Mesenchymal stem cell (in vitro differentiated cells and primary cell): ENCODE data around the gene RBFOX1.

Source experiments
- DNase-seq: peaks from one replicate; pipeline ENCODE4 v3.0.0-alpha.2; 2013
- H2AFZ ChIP-seq: one replicate; pipeline ENCODE4 v1.6.1; 2013; ENCODE audit warnings: low read depth, mild to moderate bottlenecking, control low read depth, inconsistent platforms, low read length, moderate library complexity
- H2AK5ac ChIP-seq: 2 replicates; pipeline ENCODE4 v1.6.1; 2013; ENCODE audit warnings: low read length, moderate library complexity, mild to moderate bottlenecking, inconsistent platforms; ENCODE audit not compliant: severe bottlenecking
- H2BK120ac ChIP-seq: one replicate; pipeline ENCODE4 v1.6.1; 2013; ENCODE audit warnings: low read depth, mild to moderate bottlenecking, inconsistent platforms, low read length, moderate library complexity
- H2BK12ac ChIP-seq, 2 experiments: one replicate each; pipeline ENCODE4 v1.6.1; 2013; ENCODE audit warnings: inconsistent platforms in 2 of 2, low read length in 2 of 2, mild to moderate bottlenecking in 2 of 2, moderate library complexity in 2 of 2, control low read depth in 1 of 2
- H2BK15ac ChIP-seq: one replicate; pipeline ENCODE4 v1.6.1; 2013; ENCODE audit warnings: mild to moderate bottlenecking, low read depth, inconsistent platforms; ENCODE audit not compliant: poor library complexity, severe bottlenecking
- H2BK5ac ChIP-seq: 2 replicates; pipeline ENCODE4 v1.6.1; 2013; ENCODE audit warnings: low read depth, mild to moderate bottlenecking, low read length, control low read depth, inconsistent platforms; ENCODE audit not compliant: poor library complexity, severe bottlenecking
- H3K14ac ChIP-seq, 2 experiments: one replicate each; pipeline ENCODE4 v1.6.1; 2013; ENCODE audit warnings: inconsistent platforms in 2 of 2, low read length in 2 of 2, control low read depth in 1 of 2, mild to moderate bottlenecking in 1 of 2, moderate library complexity in 1 of 2
- H3K18ac ChIP-seq, 2 experiments: one replicate each; pipeline ENCODE4 v1.6.1; 2013; ENCODE audit warnings: inconsistent platforms in 2 of 2, low read length in 2 of 2, control low read depth in 1 of 2, low read depth in 1 of 2, mild to moderate bottlenecking in 1 of 2
- H3K23ac ChIP-seq, 2 experiments: one replicate each; pipeline ENCODE4 v1.6.1; 2013; ENCODE audit warnings: inconsistent platforms in 2 of 2, low read length in 2 of 2, mild to moderate bottlenecking in 2 of 2, moderate library complexity in 2 of 2, control low read depth in 1 of 2
- H3K27ac ChIP-seq: 2 replicates; pipeline ENCODE4 v1.5.1; 2013; ENCODE audit warnings: mild to moderate bottlenecking, moderate library complexity, low read length, control low read depth, inconsistent platforms; ENCODE audit not compliant: poor library complexity, severe bottlenecking
- H3K27me3 ChIP-seq, 2 experiments: 2 replicates each; pipeline versions ENCODE4 v1.6.1 to v1.7.0; 2013; ENCODE audit warnings: low read length in 2 of 2, mild to moderate bottlenecking in 2 of 2, moderate library complexity in 2 of 2, control low read depth in 1 of 2, inconsistent platforms in 1 of 2; ENCODE audit not compliant: control insufficient read depth in 1 of 2, insufficient read depth in 1 of 2
- H3K36me3 ChIP-seq, 2 experiments: 2 replicates each; pipeline versions ENCODE4 v1.6.1 to v1.7.0; 2013; ENCODE audit warnings: low read length in 2 of 2, control low read depth in 1 of 2, inconsistent platforms in 1 of 2, low read depth in 1 of 2, mild to moderate bottlenecking in 1 of 2; ENCODE audit not compliant: insufficient read depth in 2 of 2, control insufficient read depth in 1 of 2
- H3K4ac ChIP-seq, 2 experiments: one replicate each; pipeline ENCODE4 v1.6.1; 2013; ENCODE audit warnings: inconsistent platforms in 2 of 2, low read length in 2 of 2, mild to moderate bottlenecking in 2 of 2, moderate library complexity in 2 of 2, control low read depth in 1 of 2, low read depth in 1 of 2
- H3K4me1 ChIP-seq: 2 replicates; pipeline ENCODE4 v1.6.1; 2013; ENCODE audit warnings: low read depth, low read length, control low read depth; ENCODE audit not compliant: control insufficient read depth, insufficient read depth
- H3K4me2 ChIP-seq: 2 replicates; pipeline ENCODE4 v1.6.1; 2013; ENCODE audit warnings: low read length, mild to moderate bottlenecking, inconsistent platforms; ENCODE audit not compliant: poor library complexity, severe bottlenecking
- H3K4me3 ChIP-seq, 2 experiments: 2 replicates each; pipeline versions ENCODE4 v1.5.1 to v1.7.0; 2013; ENCODE audit warnings: low read length in 2 of 2, mild to moderate bottlenecking in 2 of 2, control low read depth in 1 of 2, low read depth in 1 of 2; ENCODE audit not compliant: insufficient read depth in 1 of 2
- H3K79me1 ChIP-seq: replicated peaks from 2 replicates; pipeline ENCODE4 v1.6.1; 2013; ENCODE audit warnings: mild to moderate bottlenecking, control low read depth, low read length, inconsistent platforms; ENCODE audit not compliant: poor library complexity, severe bottlenecking
- H3K9ac ChIP-seq: 2 replicates; pipeline ENCODE4 v1.7.0; 2013; ENCODE audit warnings: mild to moderate bottlenecking, low read length, moderate library complexity
- H3K9me3 ChIP-seq: 2 replicates; pipeline ENCODE4 v1.7.0; 2013; ENCODE audit warnings: mild to moderate bottlenecking, low read length; ENCODE audit not compliant: control insufficient read depth
- H4K8ac ChIP-seq: one replicate; pipeline ENCODE4 v1.6.1; 2013; ENCODE audit warnings: inconsistent platforms, mild to moderate bottlenecking, low read length, moderate library complexity
- H4K91ac ChIP-seq: one replicate; pipeline ENCODE4 v1.6.1; 2013; ENCODE audit warnings: mild to moderate bottlenecking, low read length, inconsistent platforms
- WGBS: methylation state at CpG from one replicate; pipeline ENCODE4 v1.1.7; 2013; ENCODE audit warnings: mixed read lengths; 5-methylcytosine and 5-hydroxymethylcytosine counted together

RBFOX1 gene

DNA sequence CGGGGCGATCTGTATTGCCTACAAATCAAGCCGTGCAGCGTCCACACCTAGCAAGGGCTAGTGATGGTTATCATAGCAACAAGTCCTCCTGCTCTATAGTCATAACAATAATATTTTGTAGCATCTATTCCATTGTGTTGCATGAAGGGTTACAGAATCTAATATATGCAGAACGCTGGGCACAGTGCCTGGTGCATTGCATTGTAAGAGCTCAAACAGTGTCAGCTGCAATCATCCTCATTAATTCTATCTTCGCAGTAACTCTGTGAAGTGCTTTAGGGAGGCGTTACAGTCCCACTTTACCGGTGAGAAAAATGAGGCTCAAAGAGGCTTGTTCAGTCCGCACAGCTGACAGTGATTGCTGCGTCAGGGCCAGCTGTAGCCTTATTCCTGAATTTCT lies 149.4 kb downstream of the RBFOX1 start:
- no peak overlapping the region for H4K91ac ChIP-seq
- H3K27ac ChIP-seq: no peak overlapping the region
- H3K9me3 ChIP-seq: no peaks in the 10 kb centered on the region
- H3K27me3 ChIP-seq: no peaks in the 10 kb centered on the region
- no peak overlapping the region for H3K4me3 ChIP-seq
- no peak overlapping the region for H3K9ac ChIP-seq
- H2BK15ac ChIP-seq: no peak overlapping the region
- no peak for DNase-seq
- H3K4ac ChIP-seq: no peak overlapping the region
- no peak overlapping the region for H2BK5ac ChIP-seq
- no peak overlapping the region for H3K14ac ChIP-seq
- H3K4me1 ChIP-seq: no peaks in the 10 kb centered on the region
- no peak overlapping the region for H2AFZ ChIP-seq
- H3K18ac ChIP-seq: no peak overlapping the region
- no peak overlapping the region for H4K8ac ChIP-seq
- H2BK120ac ChIP-seq: no peak overlapping the region
- no peaks in the 10 kb centered on the region for H3K36me3 ChIP-seq
- 80% methylated on average over 7 of the region's 10 CpGs for WGBS
- no peak overlapping the region for H2BK12ac ChIP-seq
- H3K23ac ChIP-seq: no peak overlapping the region
- H3K4me2 ChIP-seq: no peak overlapping the region
- no peak overlapping the region for H2AK5ac ChIP-seq
- H3K79me1 ChIP-seq: no peaks in the 10 kb centered on the region

- 60% methylated on average over 9 of the region's 10 CpGs for WGBS
- Histone ChIP-seq H3K9ac (no peak overlapping the region), H3K27ac (no peak overlapping the region), H3K27me3 (no peaks in the 10 kb centered on the region), H3K18ac (no peak overlapping the region), H3K4me2 (no peak overlapping the region), H3K9me3 (no peaks in the 10 kb centered on the region), H3K79me1 (no peaks in the 10 kb centered on the region), H3K36me3 (no peaks in the 10 kb centered on the region), H3K4me1 (no peaks in the 10 kb centered on the region), H2BK120ac (no peak overlapping the region), H3K14ac (no peak overlapping the region), H2AK5ac (no peak overlapping the region), H2BK15ac (no peak overlapping the region), H3K4me3 (no peak overlapping the region), H3K4ac (no peak overlapping the region), H4K91ac (no peak overlapping the region), H2BK12ac (no peak overlapping the region), H2BK5ac (no peak overlapping the region), H4K8ac (no peak overlapping the region), H2AFZ (no peak overlapping the region), H3K23ac (no peak overlapping the region)
- no peak for DNase-seq
These were observed 150.1 kb downstream of the RBFOX1 start for GRCh38 chr16:7482596-7483290.

- WGBS: 93% methylated on average over 11 of the region's 12 CpGs
- H3K27me3 ChIP-seq: no peaks in the 10 kb centered on the region
- H4K8ac ChIP-seq: no peak overlapping the region
- H3K14ac ChIP-seq: no peak overlapping the region
- no peak overlapping the region for H3K27ac ChIP-seq
- H2BK12ac ChIP-seq: no peak overlapping the region
- H3K4me1 ChIP-seq: no peaks in the 10 kb centered on the region
- no peak overlapping the region for H3K4me2 ChIP-seq
- H2BK120ac ChIP-seq: no peak overlapping the region
- no peak overlapping the region for H3K4ac ChIP-seq
- H3K36me3 ChIP-seq: no peaks in the 10 kb centered on the region
- no peak overlapping the region for H2BK5ac ChIP-seq
- H3K9ac ChIP-seq: no peak overlapping the region
- H3K4me3 ChIP-seq: no peak overlapping the region
- H4K91ac ChIP-seq: no peak overlapping the region
- H2AK5ac ChIP-seq: no peak overlapping the region
- no peak overlapping the region for H3K18ac ChIP-seq
- no peaks in the 10 kb centered on the region for H3K9me3 ChIP-seq
- no peak overlapping the region for H3K23ac ChIP-seq
- DNase-seq: no peak
- no peaks in the 10 kb centered on the region for H3K79me1 ChIP-seq
- H2AFZ ChIP-seq: no peak overlapping the region
- no peak overlapping the region for H2BK15ac ChIP-seq
These were observed 155.1 kb downstream of the RBFOX1 start for GRCh38 chr16:7487574-7488323.

GRCh38 chr16:7492122-7492521 lies 159.5 kb downstream of the RBFOX1 start:
- Histone ChIP-seq H3K27me3 (no peaks in the 10 kb centered on the region), H3K27ac (no peak overlapping the region), H3K4me2 (no peak overlapping the region), H3K18ac (no peak overlapping the region), H3K4ac (no peak overlapping the region), H3K23ac (no peak overlapping the region), H2BK15ac (no peak overlapping the region), H2BK5ac (no peak overlapping the region), H3K79me1 (no peaks in the 10 kb centered on the region), H3K36me3 (no peaks in the 10 kb centered on the region), H3K14ac (no peak overlapping the region), H3K9ac (no peak overlapping the region), H4K91ac (no peak overlapping the region), H2AFZ (no peak overlapping the region), H3K4me3 (no peak overlapping the region), H3K9me3 (no peaks in the 10 kb centered on the region), H4K8ac (no peak overlapping the region), H2BK120ac (no peak overlapping the region), H2AK5ac (no peak overlapping the region), H3K4me1 (no peaks in the 10 kb centered on the region), H2BK12ac (no peak overlapping the region)
- 29% methylated on average over 1 of the region's 1 CpG for WGBS
- DNase-seq: no peak
